Hematopoietic multipotent progenitor cell treated with erythropoietin and hydrocortisone succinate and interleukin-3 and kit ligand, for 4 days (in vitro differentiated cells): ENCODE data around the gene PLEKHM3.

ENCODE experiments used
- DNase-seq: peaks from one replicate; pipeline ENCODE4 v3.0.0-alpha.2; 2015

The PLEKHM3 gene

DNA sequence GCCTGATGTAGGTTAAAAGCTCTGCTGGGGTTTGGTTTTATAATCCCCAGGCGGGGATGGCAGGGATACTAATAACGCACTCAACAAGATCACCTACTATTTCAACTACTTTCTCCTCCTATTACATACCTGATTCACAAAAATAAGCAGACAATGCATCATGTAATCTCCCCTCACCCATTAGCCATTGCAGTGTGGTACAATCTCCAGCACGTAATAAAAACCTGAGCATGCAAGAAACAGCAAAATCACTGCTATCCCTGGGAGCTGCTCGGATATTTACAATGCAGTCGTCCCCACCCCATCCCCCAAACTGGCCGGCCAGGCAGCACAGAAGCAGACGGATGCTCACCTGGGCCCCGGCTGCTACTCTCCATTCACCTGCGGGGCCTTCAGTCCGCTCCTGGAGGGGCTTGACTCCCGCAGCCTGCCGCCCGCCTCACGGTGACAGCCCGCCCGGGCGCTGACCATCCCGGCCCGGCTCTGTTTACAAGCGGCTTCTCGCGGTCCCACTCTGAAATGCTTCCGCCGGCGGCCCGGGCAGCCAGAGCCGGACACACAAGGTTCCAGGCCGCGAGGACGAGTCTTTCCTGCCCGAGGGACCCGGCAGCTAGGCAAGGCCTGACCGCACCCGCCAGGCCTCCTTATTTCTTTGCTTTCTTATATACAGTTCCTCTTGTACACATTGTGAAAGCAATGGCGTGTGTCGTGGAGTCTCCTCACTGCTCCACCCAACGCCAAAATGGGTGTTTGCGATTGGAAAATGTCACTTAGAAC is at the start of gene PLEKHM3:
Gene PLEKHM3 (minus strand): TSS at position 491 of the 777 bp plus-strand sequence. CDS start 23,888 bp downstream, outside the sequence.
- peak; percentile 94 for DNase-seq

DNA sequence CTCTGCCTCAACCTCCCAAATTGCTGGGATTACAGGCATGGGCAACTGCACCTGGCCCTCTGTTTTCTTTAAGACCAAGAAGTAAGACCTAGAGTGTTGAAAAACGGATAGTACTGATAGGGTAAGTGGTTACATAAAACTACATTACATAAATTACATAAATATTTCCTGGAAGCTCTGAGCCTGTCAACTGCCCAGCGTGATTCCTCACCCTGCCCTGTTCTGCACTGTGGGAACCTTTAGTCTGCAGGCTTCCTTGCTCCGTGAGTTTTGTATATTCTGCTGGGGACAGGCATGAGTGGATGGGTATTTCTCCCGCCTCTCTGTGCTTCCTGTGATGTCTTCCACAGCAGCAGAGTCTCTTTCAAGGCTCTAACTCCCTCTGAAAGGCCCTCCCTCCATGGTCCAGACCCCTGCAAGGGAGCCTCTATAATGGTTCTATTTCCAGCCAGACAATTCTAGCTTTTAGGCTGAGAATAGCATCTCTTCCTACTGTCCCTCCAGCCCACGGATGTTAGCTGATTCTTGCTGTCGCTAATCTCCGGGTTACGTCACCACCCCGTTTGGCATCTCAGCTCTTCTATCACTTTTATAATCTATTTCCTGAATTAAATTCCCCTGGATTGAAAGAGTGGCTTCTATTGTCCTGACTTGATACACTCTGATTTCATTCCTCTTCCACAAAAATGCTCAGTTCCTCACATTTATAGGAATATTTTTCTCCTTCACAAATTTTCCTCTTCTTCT is 49.5 kb upstream of the PLEKHM3 start:
- DNase-seq, result no peak

DNA sequence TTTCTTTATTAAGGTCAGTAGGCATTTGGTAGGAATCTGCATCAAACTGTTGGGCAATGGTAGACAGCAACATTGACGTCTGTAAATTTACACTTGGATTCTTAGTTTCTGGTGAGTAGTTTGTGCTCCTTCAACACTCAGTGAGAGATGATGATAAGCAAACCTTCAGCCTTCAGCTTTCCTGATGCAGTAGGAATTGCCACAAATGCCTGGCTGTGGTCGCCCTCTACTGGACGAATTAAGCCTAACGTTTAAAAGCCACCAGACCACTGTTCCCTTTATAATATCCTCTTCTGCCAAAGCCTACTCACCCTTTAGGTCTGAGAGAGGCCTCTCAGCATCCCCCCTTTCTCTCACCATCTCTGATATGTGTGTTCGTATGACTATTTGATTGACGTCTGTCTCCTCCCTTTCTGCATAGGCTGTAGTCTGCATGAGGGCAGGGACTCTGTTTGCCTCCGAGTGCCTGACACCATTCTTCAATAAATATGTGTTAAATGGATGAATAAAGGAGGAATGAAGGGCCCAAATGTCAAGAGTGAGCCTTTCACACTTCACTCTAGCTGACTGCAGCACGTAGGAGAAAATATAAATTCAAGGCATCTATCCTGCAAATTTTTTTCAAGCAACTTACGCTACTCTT is 47.0 kb upstream of the PLEKHM3 start:
- DNase-seq, result peak; percentile 88

DNA sequence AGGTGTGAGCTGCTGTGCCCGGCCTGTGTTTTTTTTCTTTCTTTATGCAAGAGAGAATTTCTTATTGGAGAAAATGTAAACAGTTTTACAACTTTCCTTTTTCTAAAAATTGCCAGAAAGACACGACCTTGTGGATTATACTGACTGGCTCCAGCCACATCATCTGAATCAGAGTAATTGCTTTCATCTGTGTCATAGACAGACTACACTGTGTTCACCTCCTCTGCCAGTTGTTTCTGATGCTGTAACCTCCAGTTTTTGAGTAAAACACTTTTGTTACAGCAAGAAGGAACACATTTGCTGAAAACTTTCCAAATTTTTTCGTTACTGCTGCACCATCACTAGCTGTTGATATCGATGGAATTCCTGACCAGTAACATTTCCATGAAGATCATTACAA is 43.9 kb upstream of the PLEKHM3 start:
- no peak for DNase-seq

- no peak for DNase-seq
These were observed 40.7 kb upstream of the PLEKHM3 start for GRCh38 chr2:208066016-208066415.

GRCh38 chr2:208065476-208065875 is 40.1 kb upstream of the PLEKHM3 start:
- DNase-seq, result no peak

DNA sequence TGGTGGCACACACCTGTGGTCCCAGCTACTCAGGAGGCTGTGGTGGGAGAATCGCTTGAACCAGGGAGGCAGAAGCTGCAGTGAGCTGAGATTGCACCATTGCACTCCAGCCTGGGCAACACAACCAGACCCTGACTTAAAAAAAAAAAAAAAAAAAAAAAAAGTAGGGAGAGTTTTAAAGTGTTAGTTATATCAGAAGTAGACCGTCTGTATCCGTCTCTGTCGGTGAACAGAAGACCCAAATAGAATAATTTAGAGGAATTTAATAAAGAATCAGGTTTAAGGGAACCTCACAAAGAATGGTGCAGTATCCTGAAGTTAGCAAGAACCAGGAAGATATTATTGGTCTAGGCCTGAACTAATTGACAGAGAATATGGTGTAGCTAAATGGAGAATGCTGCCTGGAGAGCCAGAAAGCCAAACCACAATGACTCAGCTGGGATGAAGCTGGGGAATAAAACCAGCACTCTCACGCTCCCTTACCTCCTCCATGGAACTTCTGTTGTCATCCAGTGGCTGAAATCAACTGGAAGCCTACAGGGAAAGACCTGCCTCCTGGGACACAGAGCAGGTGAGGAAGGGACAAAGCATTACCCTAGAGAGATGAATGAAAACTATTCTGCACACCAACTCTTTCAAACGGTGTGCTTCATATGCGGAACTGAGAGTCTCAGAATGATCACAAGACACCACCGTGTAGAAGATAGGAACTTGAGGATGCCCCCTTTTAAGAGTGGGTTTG is 39.1 kb upstream of the PLEKHM3 start:
- peak; percentile 90 for DNase-seq

GRCh38 chr2:208062961-208063360 is 37.6 kb upstream of the PLEKHM3 start:
- peak; percentile 56 for DNase-seq

GRCh38 chr2:208062113-208062512 is 36.8 kb upstream of the PLEKHM3 start:
- peak; percentile 90 for DNase-seq

DNA sequence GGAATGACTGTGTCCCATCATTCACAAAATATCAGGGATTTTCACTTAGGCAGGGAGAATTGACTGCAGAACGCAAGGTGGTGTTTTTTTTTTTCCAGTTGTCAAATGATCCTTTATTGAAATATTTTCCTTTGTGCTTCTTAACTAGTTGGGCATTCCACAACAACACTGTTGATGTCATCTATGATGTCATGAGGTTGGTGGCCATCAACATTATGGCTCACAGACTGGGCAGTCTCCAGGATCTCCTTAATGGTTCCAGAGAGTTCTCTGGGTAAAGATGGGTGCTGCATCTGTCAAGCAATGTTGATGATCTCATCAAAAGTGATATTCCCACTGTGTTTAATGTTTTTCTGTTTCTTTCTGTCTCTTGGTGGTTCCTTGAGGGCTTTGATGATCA is 31.8 kb upstream of the PLEKHM3 start:
- DNase-seq, result no peak

DNA sequence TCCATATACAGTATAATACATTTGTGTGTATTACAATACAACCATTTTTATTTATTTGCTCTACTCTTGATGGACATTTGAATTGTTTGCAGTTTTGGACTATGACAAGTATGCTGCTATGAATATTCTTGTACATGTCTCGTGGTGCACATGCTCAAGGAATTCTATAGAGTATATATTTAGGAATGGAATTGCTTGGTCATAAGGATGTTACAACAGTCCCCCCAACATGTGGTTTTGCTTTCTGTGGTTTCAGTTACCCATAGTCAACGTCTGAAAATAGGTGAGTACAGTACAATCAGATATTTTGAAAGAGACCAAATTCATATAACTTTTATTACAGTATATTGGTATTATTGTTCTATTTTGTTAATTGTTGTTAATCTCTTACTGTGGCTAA is 24.1 kb upstream of the PLEKHM3 start:
- DNase-seq, result peak; percentile 33

DNA sequence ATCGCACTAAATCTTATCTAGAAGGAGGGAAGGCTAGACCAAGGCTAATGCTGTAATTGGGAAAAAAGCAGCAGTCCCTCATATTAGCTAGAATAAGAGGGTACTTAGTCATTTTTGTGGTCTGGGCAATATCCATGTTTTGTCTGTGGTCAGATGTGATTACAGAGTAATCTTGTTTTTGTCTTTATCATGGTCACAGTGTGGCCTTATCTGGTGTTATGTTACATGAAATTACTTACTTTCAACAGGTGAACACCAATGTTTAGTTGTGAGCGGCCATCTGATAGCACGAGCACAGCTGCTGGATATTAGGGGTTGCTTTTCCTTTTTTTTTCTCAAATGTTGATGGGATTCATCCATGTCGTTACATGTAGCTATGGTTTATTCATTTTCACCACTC is 23.7 kb upstream of the PLEKHM3 start:
- DNase-seq, result peak; percentile 49

DNA sequence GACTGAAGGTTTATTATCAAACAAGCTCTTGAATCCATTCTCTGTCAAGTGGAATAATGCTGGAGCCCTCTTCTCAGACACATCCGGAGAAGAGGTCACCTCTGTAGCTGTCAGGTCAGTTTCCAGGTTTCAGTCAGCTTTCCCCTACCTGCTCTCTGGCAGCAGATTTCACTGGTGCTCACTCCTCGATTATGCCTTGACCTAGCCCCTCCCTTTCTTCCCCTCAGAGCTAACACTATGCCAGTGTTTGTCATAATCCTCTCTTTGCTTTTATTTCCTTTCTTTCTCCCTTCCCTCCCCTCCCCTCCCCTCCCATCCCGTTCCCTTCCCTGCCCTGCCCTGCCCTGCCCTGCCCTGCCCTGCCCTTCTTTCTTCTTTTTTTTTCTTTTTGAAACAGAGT is 22.5 kb upstream of the PLEKHM3 start:
- no peak for DNase-seq

DNA sequence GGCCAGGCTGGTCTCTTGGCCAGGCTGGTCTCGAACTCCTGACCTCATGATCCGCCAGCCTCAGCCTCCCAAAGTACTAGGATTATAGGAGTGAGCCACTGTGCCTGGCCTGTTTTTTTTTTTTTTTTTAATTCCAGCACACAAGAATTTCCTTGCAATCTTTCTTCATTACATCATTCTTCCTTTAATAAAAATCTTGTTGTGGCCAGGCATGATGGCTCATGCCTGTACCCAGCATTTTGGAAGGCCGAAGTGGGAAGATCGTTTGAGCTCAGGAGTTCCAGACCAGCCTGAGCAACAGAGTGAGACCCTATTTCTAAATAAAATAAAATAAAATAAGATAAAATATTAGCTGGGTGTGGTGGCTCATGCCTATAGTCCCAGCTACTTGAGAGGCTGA is 21.4 kb upstream of the PLEKHM3 start:
- no peak for DNase-seq

DNA sequence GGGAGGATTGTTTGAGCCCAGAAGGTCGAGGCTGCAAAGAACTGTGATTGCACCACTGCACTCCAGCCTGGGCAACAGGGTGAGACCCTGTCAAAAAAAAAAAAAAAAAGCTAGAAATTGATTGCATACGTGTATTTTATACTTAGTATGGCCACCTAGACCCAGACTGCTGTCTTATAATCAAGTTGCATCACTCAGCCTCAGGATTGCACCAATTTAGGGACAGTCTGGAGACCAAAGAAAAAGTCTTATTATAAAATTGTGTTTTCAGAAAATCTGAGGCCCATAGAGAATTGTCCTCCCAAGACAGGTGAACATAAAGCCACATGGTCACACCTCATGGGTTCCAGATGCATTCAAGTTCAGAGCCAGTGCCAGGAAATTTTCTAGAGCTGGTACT is 17.1 kb upstream of the PLEKHM3 start:
- no peak for DNase-seq

GRCh38 chr2:208042041-208042440 is 16.7 kb upstream of the PLEKHM3 start:
- no peak for DNase-seq

DNA sequence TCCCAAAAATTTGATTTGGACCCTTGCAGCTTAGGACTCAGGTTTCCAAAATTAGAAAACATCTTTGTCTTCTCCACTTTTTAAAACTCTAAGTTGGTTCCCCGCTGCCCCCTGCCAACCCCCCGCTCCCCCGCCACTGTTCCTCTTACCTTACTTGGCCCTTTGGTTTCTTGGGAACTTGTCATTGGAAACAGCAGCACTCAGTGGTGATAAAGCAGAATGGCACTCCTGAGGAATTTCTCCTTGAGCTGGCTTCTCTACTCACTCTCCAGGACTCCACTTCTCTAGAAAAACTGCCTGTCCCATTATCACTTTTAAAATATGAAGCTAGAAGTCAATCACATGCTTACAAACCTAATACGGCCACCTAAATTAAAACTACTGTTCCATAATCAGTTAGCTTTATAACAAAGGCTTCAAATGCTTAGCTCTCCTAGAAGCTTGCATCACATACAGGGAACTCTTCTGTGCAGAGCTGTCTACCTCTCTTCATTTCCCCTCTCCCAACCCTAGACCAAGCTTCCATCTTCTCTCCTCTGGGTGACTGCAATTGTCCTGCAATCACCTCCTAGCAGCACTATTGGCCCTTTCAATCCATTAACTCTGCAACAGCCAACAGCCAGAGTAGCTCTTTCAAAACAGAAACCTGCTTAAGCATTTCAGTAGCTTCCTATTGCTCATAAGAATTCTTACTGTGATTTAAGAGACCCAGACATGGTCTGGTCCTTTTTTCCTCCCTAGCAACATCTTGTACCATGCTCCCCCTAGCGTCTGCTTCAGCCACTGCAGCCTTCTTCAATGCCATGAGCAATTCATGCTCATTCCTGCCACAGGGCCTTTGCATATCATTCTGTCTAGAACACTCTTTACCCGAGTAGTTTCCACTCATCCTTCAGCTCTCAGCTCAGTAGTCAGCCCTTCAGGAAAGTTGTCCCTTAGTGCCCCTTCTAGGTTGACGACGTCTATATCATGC is 15.2 kb upstream of the PLEKHM3 start:
- peak; percentile 86 for DNase-seq

- no peak for DNase-seq
These were observed 14.2 kb upstream of the PLEKHM3 start for GRCh38 chr2:208039376-208040110.

DNA sequence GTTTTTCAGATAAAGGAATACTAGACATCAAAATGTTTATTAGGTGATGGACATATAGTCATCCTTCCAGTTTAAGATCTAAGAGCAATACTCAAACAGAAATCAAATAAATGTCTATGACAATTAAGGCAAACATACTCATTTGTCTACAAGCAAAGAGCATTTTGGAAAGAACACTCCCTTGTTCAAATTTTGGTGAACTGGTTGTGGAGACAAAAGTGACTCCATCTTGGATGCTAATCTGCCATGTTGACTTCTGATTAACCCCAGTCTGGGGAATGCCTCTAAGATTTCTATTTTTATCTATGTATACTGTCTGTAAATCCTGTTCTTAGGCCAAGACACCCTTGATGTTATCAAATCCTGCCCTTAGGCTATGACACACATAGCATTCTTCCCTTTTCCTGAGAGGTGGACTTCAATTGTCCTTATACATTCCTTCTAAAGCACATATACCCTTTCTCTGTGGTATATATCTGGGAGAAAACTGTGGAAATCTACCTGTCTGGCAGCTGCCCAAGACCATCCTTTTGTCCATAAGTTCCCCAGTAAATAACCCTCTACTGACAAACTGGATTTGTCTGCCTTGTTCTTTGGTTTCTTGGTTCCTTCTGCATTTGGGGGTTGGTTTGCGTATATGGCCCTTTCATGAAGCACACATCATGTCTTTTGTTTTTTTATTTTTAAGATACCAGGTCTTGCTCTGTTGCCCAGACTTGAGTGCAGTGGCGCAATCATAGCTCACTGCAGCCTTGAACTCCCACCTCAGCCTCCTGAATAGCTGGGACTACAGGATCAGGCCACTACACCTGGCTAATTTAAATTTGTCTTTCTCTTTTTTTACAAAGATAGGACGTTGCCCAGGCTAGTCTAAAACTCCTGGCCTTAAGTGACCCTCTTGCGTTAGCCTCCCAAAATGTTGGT is 12.5 kb upstream of the PLEKHM3 start:
- no peak for DNase-seq

GRCh38 chr2:208036357-208036756 is 11.0 kb upstream of the PLEKHM3 start:
- DNase-seq, result no peak
